ENCODE measurements around the gene SORCS1.
A peak's percentile ranks its signal among the peaks of the same experiment; 100 is the strongest.

Gene SORCS1

DNA sequence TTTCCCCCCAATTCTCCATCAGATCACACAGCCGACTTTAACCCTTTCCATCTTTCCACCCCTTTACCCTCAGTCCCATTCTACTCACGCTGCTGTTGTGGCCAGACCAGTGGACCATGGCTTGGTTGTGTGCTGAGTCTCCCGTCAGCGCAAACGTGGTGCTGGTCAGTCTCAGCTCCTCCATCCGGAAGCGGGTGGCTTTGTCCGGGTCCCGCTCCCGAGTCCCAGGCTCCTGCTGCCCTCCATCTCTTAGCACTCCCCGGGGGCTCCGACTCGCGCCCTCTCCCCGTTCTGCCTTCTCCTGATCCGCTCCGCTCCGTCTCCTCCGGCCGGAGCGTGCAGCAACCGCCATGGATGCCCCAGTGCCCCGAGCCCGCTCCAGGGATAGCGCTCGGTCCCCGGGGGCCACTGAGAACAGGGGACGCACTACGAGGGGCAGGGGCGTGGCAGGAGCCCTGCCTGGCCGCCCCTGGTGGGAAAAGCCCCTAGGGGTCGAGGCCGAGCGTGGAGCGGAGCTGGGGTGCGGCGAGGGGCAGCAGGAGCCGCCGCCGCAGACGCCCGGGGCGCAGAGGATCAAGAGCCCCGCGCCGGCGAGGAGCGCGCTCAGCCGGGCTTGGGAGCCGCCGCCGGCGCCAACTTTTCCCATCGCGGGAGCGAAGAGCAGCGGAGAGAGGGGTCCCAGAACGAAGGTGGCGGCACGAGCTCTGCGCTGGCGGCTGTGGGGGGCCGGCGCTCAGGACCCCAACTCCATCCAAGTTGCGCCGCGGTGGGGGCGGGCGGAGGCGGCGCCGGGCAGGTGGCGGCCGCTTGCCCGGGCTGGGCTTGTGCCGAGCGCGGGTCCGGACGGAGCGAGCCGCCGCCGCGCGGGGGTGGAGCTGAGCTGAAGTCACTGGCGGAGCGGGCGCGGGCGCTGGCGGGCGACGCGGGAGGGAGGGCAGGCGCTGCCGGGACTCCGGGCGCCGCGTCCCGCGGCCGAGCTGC, at the start of gene SORCS1:
TSS of gene SORCS1 (minus strand) at position 826 of the 981 bp plus-strand sequence.
- DNase-seq (ENCODE audit: low spot score) = no peak

DNA sequence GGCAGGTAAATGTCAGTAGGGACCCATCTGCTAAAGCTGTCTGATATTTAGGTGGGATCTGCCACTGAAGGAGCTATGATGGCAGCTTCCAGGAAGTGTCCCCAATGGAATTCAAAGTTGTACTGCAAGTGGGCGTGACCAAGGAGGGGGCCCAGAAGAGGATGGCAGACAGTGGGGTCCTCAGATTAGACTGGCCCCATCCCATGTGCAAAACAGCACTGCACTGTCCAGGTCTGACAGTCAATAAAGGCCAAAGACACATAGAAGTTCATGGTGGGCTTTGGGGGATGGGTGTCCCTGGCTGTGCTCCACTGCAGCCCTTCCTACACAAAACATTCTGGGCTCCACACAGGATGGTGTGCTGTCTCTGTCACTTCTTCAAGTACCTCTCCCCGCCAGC, 49.8 kb upstream of the SORCS1 start:
- DNase-seq (ENCODE audit: low spot score) = no peak

DNA sequence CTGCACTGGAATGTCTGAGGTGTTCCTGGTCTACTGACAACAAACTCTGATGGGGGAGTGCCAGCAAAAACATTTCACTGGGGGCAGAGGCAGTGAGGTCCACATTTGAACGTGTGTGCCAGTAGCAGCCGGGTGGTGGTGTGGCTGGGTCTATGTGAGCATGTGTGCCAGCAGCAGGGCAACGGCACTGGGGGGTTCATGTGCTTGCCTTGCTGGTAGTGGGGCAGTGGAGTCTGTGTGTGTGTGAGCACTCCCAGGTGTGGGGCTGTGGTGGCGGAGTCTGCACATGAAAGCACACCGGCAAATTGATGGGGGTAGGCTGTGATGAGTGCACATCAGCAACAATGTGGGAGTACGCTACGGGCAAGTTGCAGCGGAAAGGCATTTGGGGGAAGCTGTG, 49.4 kb upstream of the SORCS1 start:
- DNase-seq (ENCODE audit: low spot score) = no peak

DNA sequence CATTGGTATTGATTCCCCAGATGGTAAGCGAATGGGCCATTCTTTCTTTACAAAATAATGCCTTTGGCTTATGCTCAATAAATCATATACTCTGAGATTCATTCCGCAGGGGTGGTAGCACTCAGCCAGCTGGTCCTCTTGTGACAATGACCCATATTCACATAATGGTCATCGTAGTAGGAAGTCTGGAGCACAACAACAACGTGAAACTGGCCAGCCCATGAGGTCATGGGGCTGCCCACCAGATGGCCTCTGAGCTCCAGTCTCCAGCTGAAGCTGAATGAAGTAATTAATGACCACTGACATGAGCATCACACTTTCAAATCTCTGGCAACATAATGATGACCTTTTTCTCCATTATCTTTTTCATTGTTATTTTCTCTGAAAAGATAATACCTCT, 42.3 kb upstream of the SORCS1 start:
- no peak for DNase-seq (ENCODE audit: low spot score)

DNA sequence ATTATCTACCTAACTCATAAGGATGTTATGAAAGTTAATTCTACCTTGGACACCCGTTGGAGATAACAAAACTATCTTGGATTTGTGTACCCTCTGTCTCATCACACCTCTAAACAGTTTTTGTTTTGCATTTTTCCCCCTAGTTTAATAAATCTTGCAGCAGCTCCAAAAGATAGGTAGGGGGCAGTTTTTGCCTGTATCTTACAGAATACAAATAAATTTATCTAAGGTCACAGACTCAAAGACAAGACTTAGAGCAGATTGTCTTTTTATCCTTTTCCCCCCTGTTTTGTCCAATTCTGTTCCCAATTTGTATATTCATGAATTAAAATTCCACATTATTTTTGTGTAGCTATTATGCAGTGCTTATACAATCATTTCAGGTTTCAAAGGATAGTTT, 5.0 kb upstream of the SORCS1 start:
- DNase-seq (ENCODE audit: low spot score) = no peak

DNA sequence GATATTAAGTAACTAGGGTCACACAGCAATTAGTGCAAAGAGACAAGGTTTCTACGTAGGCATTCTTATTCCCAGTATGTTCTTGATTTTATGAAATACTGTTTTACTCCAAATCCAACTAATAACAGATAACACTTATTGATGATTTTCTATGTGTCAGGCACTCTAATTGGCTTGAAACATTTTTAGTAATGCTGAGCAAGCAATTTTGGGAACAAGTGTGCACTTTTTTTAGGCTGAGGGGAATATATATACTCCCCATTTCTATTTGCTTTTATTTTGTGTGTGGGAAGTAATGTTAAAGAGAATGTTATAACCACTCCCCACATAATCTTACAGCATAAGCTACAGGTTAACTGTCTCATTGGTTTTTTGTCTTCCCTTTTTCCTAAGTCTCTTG, 4.2 kb upstream of the SORCS1 start:
- DNase-seq (ENCODE audit: low spot score) = no peak

DNA sequence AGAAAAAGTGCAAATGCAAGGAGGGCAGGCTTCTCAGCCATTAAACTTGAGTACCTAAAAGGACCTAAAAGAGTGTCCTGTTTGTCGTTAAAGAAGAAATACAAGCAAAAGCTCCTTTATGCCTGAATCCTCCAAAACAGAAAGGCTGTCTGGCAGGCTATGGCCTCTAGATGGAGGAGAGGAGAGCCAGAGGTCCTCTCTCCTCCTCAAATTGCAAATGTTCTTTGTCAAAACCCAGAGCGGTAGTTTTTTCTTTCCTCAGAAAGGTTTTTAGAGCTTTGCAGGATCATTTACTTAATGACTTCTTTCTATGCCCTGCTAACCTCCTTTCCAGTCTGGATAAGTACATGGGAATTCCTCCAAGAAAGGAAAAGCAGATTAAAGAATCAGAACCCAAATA, 1.9 kb upstream of the SORCS1 start:
- no peak for DNase-seq (ENCODE audit: low spot score)

DNA sequence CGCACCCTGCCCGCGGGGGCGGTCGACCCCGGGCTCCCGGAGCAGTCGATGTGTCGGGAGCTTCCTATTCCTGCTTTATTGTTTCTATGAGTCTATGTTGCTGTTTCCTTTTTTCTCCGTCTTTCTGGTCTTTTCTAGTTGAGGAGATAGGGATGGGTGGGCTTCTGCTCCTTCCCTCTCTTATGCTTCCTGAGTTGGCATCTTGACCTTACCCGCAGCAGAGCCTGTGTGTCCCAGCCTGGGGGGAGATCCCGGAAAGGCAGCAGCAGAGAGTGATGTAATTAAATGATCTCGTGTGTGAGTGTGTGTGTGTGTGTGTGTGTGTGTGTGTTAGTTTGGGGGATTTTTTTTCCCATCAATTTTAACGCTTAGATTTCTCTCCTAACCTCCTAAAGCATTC, 486 bp upstream of the SORCS1 start:
- DNase-seq (ENCODE audit: low spot score) = no peak

DNA sequence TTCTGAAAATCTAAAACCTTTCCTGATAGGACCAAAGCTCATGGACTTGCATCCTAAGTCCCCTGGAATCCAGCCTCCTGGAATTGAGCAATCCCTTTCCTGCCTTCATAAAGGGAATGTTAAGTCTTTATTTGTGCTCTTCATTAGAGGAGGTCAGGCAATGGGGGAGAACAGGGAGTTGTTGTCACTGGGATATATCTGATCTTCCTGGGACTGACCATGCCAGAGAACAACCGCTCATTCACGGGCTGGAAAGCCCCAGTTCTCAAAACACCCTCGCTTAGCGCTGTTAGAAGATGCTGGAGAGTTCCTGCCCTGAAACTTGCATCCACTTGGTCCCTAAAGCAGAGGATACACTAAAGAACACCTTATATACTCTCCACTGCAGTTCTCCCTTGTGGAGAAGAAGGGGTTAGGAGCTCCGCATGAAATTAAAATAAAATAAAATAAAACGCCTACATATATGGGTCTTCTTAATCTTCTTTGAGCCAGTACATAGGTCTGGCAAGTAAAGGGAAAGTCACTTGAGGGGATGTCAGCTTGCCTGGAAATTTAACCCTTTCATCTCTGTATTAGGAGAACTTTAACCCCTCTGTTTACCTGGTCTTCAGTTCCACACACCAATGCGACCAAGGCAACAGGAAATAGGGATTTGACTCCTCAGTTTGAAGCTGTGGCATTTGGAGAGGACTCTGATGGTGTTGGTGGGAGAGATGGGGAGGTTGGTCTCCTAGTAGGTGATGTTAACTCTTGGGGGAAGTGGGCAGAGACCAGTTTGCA, 1.2 kb downstream of the SORCS1 start:
- no peak for DNase-seq (ENCODE audit: low spot score)

DNA sequence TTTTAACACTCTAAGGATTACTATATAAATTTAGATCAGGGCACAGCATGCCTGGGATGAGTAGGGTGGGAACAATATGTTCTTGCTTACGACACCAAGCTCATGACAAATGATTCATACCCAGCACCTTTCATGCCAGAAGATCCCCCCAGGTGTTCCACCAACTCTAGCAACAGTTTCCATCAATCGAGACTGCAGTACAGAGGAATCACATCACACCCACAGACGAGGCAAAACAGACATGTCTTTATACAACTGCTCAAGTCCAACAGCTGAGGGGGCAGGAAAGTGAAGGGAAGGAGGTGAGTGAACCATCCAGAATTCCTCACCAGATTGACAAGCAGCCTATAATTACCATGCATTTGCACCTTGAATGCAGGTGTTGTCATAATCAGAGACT, 3.6 kb downstream of the SORCS1 start:
- no peak for DNase-seq (ENCODE audit: low spot score)

DNA sequence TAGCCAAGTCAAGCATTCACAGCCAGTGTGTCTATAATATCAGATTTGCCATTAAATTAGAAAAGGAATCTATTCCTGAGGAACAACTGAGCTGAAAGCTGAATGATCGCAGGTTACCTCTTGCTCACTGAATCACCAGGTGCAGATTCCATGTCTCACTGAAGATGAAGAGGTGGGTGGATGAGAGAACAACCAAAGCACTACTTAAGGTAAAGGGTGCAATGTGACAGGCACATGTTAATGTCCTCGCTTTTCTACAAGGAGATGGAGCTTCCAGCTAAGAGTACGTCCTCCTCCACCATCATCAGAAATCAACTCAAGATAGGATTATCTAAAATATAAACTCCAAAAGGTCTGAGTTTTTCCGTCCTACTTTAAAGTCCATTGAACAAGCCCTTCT, 4.6 kb downstream of the SORCS1 start:
- no peak for DNase-seq (ENCODE audit: low spot score)

DNA sequence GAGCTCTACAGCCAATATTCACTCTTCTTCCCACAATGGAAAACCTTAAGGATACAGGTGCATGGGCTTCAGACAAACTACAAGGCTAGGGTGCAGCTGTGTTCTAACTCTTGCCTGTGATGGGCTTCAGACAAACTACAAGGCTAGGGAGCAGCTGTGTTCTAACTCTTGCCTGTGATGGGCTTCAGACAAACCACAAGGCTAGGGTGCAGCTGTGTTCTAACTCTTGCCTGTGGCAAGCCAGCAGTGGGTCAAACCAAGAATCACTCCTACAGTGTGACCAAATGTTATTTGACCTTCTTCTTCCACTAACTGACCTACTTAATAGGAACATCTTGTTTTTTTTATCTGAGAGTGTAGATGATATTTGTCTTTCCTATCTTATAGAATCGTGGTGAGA, 7.4 kb downstream of the SORCS1 start:
- no peak for DNase-seq (ENCODE audit: low spot score)

DNA sequence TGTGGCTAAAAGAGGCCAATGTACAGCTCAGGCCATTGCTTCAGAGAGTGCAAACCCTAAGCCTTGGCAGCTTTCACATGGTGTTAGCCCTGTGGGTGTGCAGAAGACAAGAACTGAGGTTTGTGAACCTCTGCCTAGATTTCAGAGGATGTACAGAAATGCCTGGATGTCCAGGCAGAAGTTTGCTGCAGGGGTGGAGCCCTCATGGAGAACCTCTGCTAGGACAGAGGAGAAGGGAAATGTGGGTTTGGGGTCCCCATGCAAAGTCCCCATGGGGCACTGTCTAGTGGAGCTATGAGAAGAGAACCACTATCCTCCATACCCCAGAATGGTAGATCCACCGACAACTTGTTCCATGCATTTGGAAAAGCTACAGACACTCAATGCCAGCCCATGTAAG, 12.4 kb downstream of the SORCS1 start:
- no peak for DNase-seq (ENCODE audit: low spot score)

DNA sequence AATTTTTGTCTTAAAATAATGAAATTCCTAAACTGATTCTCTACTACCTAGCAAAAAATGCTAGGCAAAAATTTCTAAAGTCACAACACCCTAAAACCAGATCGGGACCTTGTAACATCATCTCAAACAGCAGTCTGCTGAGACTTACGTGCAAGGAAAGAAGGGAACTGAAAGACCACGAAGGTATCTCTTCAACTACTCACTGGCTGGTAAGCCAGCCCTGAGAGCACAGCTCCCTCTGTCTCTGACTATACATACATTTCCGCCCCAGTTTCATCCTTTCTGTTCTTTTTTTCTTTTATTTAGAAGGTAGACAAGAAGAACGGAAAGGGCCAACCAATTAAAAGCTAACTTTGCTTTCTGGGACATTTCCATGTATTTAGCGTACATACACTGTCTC, 15.6 kb downstream of the SORCS1 start:
- no peak for DNase-seq (ENCODE audit: low spot score)

DNA sequence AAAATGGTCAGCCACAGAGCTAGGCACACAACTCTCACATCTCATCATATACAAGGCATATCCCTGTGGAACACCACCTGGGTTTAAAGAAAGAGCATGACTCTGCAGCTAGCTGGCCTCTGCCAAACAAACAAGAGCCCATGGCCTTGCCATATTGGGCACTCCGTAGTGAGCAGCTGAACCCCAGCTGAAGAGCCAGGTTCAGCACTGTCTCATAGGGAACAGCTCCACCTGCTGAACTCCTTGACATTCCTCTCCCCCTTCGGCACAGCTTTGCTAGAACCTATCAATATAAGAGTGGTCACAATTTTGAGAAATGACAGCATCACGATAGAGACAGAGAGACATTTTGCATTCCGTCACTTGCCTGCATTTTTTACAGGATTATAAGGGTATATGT, 20.0 kb downstream of the SORCS1 start:
- DNase-seq (ENCODE audit: low spot score) = peak; percentile 3

DNA sequence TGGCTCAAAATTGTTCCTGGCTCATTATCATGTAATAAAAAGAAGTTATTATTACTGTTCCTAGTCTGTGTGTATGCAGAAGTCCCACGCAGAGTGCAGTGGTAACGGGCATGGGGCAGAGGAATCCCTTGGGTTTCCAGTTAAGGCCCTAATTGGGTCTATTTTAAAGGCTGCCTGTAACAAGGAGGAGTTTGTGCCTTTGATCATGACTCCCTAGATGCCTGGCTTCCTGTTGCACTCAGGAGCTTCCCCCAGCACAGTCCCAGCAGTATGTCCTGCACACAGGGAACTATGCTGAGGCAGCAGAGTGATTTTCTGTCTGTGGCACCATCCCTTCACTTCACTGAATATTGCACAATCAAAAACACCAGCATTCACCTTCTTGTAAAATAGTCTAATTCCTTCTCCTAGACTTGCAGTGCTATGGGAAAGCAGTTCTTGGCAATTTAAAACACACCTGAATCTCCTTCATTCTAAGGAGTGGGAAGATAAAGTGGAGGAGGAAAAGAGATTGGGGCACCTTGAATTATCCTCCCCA, 22.9 kb downstream of the SORCS1 start:
- DNase-seq (ENCODE audit: low spot score) = no peak

DNA sequence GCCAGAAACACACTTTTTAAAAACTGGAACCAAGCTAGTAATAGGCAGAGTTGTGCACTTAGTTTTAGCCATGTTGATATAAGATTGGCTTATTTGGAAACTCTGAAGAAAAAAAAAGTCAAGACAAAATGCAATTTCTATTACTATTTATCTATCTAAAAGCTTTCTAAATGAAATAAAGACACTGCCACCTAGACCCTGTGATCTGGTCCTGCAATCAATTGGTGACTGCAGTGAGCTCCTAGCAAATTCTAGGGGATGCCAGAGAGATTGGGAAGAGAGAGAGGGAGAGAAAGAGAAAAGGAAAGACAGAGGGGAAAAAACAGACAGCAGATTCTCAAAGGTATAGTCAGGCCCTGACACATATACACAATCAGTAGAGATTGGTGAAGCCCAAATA, 25.3 kb downstream of the SORCS1 start:
- DNase-seq (ENCODE audit: low spot score) = no peak

DNA sequence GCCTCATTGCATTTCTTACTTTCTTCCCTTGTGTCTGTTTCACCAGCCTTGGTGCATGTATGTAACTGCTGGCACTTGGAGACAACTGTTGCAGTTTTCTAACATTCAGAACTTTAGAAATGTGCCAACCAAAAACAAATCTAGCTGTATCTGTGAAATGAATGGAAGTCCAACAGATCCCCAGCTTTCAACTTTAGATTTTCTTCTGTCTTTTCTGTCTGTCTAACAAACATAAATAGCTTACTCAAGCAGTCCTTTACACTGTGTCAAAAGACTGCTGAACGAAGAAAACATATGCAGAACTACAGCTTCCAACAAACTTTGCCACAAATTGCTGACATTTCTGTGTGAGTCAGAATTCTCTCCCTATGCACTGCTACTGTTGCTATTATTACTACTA, 30.9 kb downstream of the SORCS1 start:
- DNase-seq (ENCODE audit: low spot score) = no peak

DNA sequence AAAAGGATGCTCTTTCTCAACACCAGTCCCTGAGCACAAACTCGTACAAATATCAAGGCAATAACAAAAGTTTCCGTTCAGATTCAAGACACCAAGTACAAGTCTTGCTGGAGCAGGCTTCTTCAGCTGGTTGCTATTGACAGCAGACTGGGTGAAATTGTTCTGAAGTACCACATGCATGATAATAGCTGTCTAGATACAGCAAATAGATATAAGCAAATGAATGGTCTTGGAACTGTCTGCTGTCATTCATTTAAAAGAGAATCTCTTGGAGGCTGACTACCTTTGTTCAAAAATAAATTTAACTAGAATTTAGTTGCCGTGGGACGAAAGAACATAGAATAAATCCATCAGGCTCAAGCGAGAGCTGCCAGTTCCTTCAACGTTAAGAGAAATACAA, 35.5 kb downstream of the SORCS1 start:
- no peak for DNase-seq (ENCODE audit: low spot score)

DNA sequence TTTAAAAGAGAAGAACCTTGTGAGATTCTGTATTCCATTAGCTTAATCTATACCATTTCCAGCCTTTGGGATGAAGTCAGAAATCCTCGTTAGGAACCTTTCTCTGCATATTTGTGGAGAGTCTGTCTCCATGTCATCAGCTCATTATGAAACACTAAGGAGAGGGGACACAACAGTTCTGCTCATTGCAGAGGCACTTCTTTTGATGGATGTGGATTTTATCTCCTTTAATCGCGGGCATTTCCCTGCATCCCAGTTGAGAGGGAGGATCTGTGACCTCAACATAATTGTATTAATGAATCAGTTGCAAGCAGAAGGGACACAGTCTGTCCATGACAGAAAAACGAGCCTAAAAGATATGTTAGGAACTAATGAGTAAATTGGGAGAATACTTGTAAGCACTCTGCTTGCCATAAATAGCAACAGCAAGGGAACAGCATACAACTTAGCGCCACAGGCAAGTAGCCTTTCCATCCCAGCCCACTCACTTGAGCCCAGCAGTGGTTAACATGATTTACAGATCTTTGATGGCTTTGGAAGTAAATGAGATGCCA, 37.9 kb downstream of the SORCS1 start:
- DNase-seq (ENCODE audit: low spot score) = no peak

DNA sequence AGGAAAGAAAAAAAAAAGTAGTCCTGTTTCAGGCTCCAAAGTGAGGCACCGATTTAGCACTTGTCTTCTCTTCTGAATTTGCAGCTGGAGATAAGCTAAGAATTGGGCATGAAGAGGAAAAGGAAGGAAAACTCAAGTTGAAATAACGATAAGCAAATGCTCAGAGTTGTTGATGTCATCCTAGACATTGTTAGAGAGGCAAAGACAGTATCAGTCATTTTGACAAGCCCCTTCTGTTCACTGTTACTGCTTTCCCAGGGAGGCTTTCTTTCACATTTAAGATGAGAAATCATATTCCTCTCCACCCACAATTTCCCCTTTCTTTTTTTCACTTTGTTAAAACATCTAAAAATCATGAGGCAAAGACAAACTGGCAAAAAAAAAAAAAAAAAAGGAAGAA, 41.8 kb downstream of the SORCS1 start:
- DNase-seq (ENCODE audit: low spot score) = no peak

DNA sequence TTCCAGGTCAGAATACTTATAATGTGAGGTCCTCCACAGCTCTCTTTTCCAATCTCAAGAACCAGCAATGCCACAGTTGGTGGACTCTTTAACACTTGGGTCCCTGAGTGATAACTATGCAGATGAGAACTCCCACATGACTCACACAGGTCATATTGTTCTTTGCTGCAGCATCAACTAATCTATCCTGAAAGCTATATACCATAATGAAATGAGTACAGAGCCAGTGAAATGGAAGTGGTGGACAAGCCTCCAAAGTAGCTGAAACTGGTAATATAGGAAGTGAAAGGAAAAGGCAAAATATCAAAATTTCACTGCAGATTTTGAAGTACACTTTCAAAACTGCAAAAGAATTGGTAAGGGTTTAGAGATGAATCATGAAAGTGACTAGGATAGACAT, 45.6 kb downstream of the SORCS1 start:
- no peak for DNase-seq (ENCODE audit: low spot score)

Measured in RKO (cell line).